H9 (cell line): ENCODE data around the gene CCDC178. TPM values are rescaled to one million over a fixed set of nuclear protein-coding genes. Genes with fewer than 3 reads are reported as not detected.

ENCODE experiments used
- DNase-seq: peaks from one replicate; pipeline ENCODE4 v3.0.0-alpha.2; 2017
- H2AFZ ChIP-seq: one replicate; pipeline ENCODE4 v1.6.1; 2013; ENCODE audit warnings: mild to moderate bottlenecking, low read length, control low read depth, moderate library complexity
- H2AK5ac ChIP-seq: 2 replicates; pipeline ENCODE4 v1.6.1; 2013; ENCODE audit warnings: low read length, control low read depth, mixed read lengths; ENCODE audit not compliant: insufficient read length
- H2BK120ac ChIP-seq: one replicate; pipeline ENCODE4 v1.6.1; 2013; ENCODE audit warnings: low read depth, mild to moderate bottlenecking, low read length, control low read depth, inconsistent platforms; ENCODE audit not compliant: poor library complexity, severe bottlenecking
- H2BK12ac ChIP-seq: 2 replicates; pipeline ENCODE4 v1.6.1; 2013; ENCODE audit warnings: low read length, control low read depth, mixed read lengths, low read depth; ENCODE audit not compliant: insufficient read length
- H2BK15ac ChIP-seq: 2 replicates; pipeline ENCODE4 v1.6.1; 2013; ENCODE audit warnings: low read depth, low read length, control low read depth
- H2BK20ac ChIP-seq: one replicate; pipeline ENCODE4 v1.6.1; 2013; ENCODE audit warnings: low read depth, mild to moderate bottlenecking, low read length, control low read depth, inconsistent platforms; ENCODE audit not compliant: poor library complexity, severe bottlenecking
- H2BK5ac ChIP-seq: 2 replicates; pipeline ENCODE4 v1.6.1; 2013; ENCODE audit warnings: low read length, control low read depth, mixed read lengths; ENCODE audit not compliant: insufficient read length
- H3K14ac ChIP-seq: 2 replicates; pipeline ENCODE4 v1.6.1; 2013; ENCODE audit warnings: low read length, control low read depth; ENCODE audit not compliant: insufficient read depth
- H3K18ac ChIP-seq: 2 replicates; pipeline ENCODE4 v1.6.1; 2013; ENCODE audit warnings: low read depth, mild to moderate bottlenecking, mixed read lengths, low read length, control low read depth; ENCODE audit not compliant: insufficient read length
- H3K23ac ChIP-seq: 2 replicates; pipeline ENCODE4 v1.6.1; 2013; ENCODE audit warnings: low read length, control low read depth, mixed read lengths, low read depth; ENCODE audit not compliant: insufficient read length
- H3K23me2 ChIP-seq: 2 replicates; pipeline ENCODE4 v1.6.1; 2013; ENCODE audit warnings: low read depth, mild to moderate bottlenecking, mixed read lengths, low read length, control low read depth; ENCODE audit not compliant: insufficient read length, poor library complexity, severe bottlenecking
- H3K27ac ChIP-seq: 2 replicates; pipeline ENCODE4 v1.5.1; 2013; ENCODE audit warnings: low read length, control low read depth, mixed read lengths, low read depth; ENCODE audit not compliant: insufficient read length
- H3K27me3 ChIP-seq: 2 replicates; pipeline ENCODE4 v1.6.1; 2013; ENCODE audit warnings: low read length, control low read depth, inconsistent platforms; ENCODE audit not compliant: insufficient read depth
- H3K4ac ChIP-seq: 2 replicates; pipeline ENCODE4 v1.6.1; 2013; ENCODE audit warnings: low read depth, mild to moderate bottlenecking, control low read depth, inconsistent platforms, low read length, moderate library complexity
- H3K4me1 ChIP-seq: 2 replicates; pipeline ENCODE4 v1.6.1; 2013; ENCODE audit warnings: low read length, control low read depth, inconsistent platforms; ENCODE audit not compliant: insufficient read depth
- H3K4me2 ChIP-seq: 2 replicates; pipeline ENCODE4 v1.6.1; 2013; ENCODE audit warnings: low read length, control low read depth, mixed read lengths; ENCODE audit not compliant: insufficient read length, insufficient read depth
- H3K56ac ChIP-seq: 2 replicates; pipeline ENCODE4 v1.6.1; 2013; ENCODE audit warnings: low read depth, mild to moderate bottlenecking, mixed read lengths, low read length, control low read depth; ENCODE audit not compliant: insufficient read length
- H3K79me1 ChIP-seq: 2 replicates; pipeline ENCODE4 v1.6.1; 2013; ENCODE audit warnings: low read depth, mild to moderate bottlenecking, moderate library complexity, low read length, control low read depth, inconsistent platforms; ENCODE audit not compliant: insufficient read depth, poor library complexity, severe bottlenecking
- H3K79me2 ChIP-seq: 2 replicates; pipeline ENCODE4 v1.6.1; 2013; ENCODE audit warnings: low read length, control low read depth, inconsistent platforms; ENCODE audit not compliant: insufficient read depth
- H3K9ac ChIP-seq: 2 replicates; pipeline ENCODE4 v1.6.1; 2013; ENCODE audit warnings: low read length, control low read depth, mixed read lengths; ENCODE audit not compliant: insufficient read length; ENCODE audit errors: extremely low read depth
- H3K9me3 ChIP-seq: one replicate; pipeline ENCODE4 v1.6.1; 2013; ENCODE audit warnings: low read depth, low read length, inconsistent platforms; ENCODE audit not compliant: control insufficient read depth
- H3T11ph ChIP-seq: one replicate; pipeline ENCODE4 v1.6.1; 2013; ENCODE audit warnings: mild to moderate bottlenecking, low read length, control low read depth, inconsistent platforms
- H4K20me1 ChIP-seq: one replicate; pipeline ENCODE4 v1.6.1; 2013; ENCODE audit not compliant: control insufficient read depth, insufficient read length, insufficient read depth
- H4K5ac ChIP-seq: 2 replicates; pipeline ENCODE4 v1.6.1; 2013; ENCODE audit warnings: low read depth, mild to moderate bottlenecking, mixed read lengths, low read length, control low read depth; ENCODE audit not compliant: insufficient read length
- H4K8ac ChIP-seq: replicated peaks from 2 replicates; pipeline ENCODE4 v1.6.1; 2013; ENCODE audit warnings: low read length, control low read depth, mixed read lengths, low read depth; ENCODE audit not compliant: insufficient read length
- H4K91ac ChIP-seq: 2 replicates; pipeline ENCODE4 v1.6.1; 2013; ENCODE audit warnings: low read depth, mild to moderate bottlenecking, moderate library complexity, mixed read lengths, low read length, control low read depth; ENCODE audit not compliant: insufficient read length
- H3K27ac Mint-ChIP-seq, 3 experiments: 2 replicates in 2 of 3; 3 replicates in 1 of 3; pipeline ENCODE4 v1.8.0; 2020 to 2021; ENCODE audit warnings: mixed read lengths in 3 of 3, mild to moderate bottlenecking in 1 of 3, moderate library complexity in 1 of 3
- H3K27me3 Mint-ChIP-seq: 2 replicates; pipeline ENCODE4 v1.8.0; 2021; ENCODE audit warnings: low read depth, mild to moderate bottlenecking, moderate library complexity, mixed read lengths
- H3K36me3 Mint-ChIP-seq, 3 experiments: 2 replicates in 2 of 3; 3 replicates in 1 of 3; pipeline ENCODE4 v1.8.0; 2020 to 2021; ENCODE audit warnings: low read depth in 3 of 3, mixed read lengths in 3 of 3; ENCODE audit not compliant: insufficient read depth in 1 of 3
- H3K4me1 Mint-ChIP-seq, 2 experiments: 2 replicates each; pipeline ENCODE4 v1.8.0; 2020; ENCODE audit warnings: mixed read lengths in 2 of 2
- H3K4me3 Mint-ChIP-seq, 2 experiments: 2 replicates in 1 of 2; 3 replicates in 1 of 2; pipeline ENCODE4 v1.8.0; 2020 to 2021; ENCODE audit warnings: mild to moderate bottlenecking in 2 of 2, mixed read lengths in 2 of 2, moderate library complexity in 1 of 2
- H3K9me3 Mint-ChIP-seq, 2 experiments: 2 replicates in 1 of 2; 3 replicates in 1 of 2; pipeline ENCODE4 v1.8.0; 2020; ENCODE audit warnings: mild to moderate bottlenecking in 2 of 2, mixed read lengths in 2 of 2, moderate library complexity in 1 of 2
- CTCF ChIP-seq: fragments of 200-600 bp; sonication (generic); conservative IDR thresholded peaks from 3 replicates; pipeline ENCODE4 v1.8.0; 2021; ENCODE audit warnings: antibody characterized with exemption, mild to moderate bottlenecking
- WGBS: extraction: QIAGEN DNeasy Blood & Tissue Kit; methylation state at CpG from one replicate; pipeline ENCODE4 v1.1.7; 2013; ENCODE audit warnings: missing lambda C conversion rate, low lambda C conversion rate, mixed read lengths; ENCODE audit not compliant: insufficient read length; ENCODE audit errors: extremely low coverage; 5-methylcytosine and 5-hydroxymethylcytosine counted together
- total RNA-seq: library from RNA; stranded (reverse); gene quantifications from 2 replicates; pipeline ENCODE4 v1.2.1, GENCODE V29; 2021

Gene CCDC178
- total RNA-seq, 1 experiment from 2014 or later = not detected

GRCh38 chr18:33154049-33154448 lies 286.5 kb downstream of the CCDC178 start:
- Histone ChIP-seq H3K9me3 (no peaks in the 10 kb centered on the region), H3K56ac (no peak overlapping the region), H3K79me1 (no peaks in the 10 kb centered on the region), H2BK5ac (no peak overlapping the region), H4K20me1 (no peaks in the 10 kb centered on the region), H2BK20ac (no peak overlapping the region), H2BK12ac (no peak overlapping the region), H3K18ac (no peak overlapping the region), H3K4me1 (no peaks in the 10 kb centered on the region), H4K5ac (no peak overlapping the region), H2BK15ac (no peak overlapping the region), H2BK120ac (no peak overlapping the region), H3K27ac (no peak overlapping the region), H2AFZ (no peak overlapping the region), H3K23me2 (no peaks in the 10 kb centered on the region), H3K4me2 (no peak overlapping the region), H4K91ac (no peak overlapping the region), H4K8ac (no peak overlapping the region), H2AK5ac (no peak overlapping the region), H3K23ac (no peak overlapping the region), H3K4ac (no peak overlapping the region), H3T11ph (no peak overlapping the region), H3K9ac (no peak overlapping the region), H3K79me2 (no peaks in the 10 kb centered on the region), H3K27me3 (no peaks in the 10 kb centered on the region), H3K14ac (no peak overlapping the region)
- H3K4me3 Mint-ChIP-seq = no peak overlapping the region
- peaks cover 0 to 2% of the 10 kb centered on the region in 2 experiments; a peak in 1 of 5 replicates for H3K9me3 Mint-ChIP-seq
- no peak overlapping the region for H3K27ac Mint-ChIP-seq
- WGBS = no CpG with 5 or more reads among the region's 2 CpGs
- no peaks in the 10 kb centered on the region for H3K27me3 Mint-ChIP-seq
- DNase-seq = no peak
- 0 out of 7 replicates have a peak, but pooled peaks cover 0 to under 1% (median 0%) of the 10 kb centered on the region in 3 experiments for H3K36me3 Mint-ChIP-seq
- no peaks in the 10 kb centered on the region for H3K4me1 Mint-ChIP-seq
- TF ChIP-seq CTCF = no peak
